Stimulated activated CD4-positive, alpha-beta T cell treated with anti-CD3 and anti-CD28 coated beads, Interleukin-12 subunit alpha, Interleukin-12 subunit beta, amount 100 ng/mL, for 4 hours (primary cell): Measurements from ENCODE around the gene OSBPL5.
"Not testable (repeated sequence)": the region's sequence is repeated elsewhere in the genome, so short reads cannot be mapped to it uniquely, and the experiment has no call there.

ENCODE experiments used
- DNase-seq: peaks from one replicate; pipeline ENCODE4 v3.0.0-alpha.2; 2020

The OSBPL5 gene

DNA sequence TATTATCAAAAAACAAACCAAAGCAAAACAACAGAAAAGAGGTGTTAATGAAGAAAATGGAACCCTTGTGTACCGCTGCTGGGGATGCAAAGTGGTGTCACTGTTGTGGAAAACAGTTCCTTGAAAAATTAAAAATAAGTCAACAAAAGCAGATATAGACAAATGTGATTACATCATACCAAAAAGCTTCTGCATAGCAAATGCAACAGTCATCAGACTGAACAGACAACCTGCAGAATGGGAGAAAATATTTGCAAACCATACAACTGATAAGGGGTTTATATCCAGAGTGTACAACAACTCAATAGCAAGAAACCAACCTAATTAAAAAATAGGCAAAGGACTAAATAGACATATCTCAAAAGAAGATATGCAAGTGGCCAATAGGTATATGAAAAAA, 85.0 kb downstream of the OSBPL5 start:
- DNase-seq = no peak

DNA sequence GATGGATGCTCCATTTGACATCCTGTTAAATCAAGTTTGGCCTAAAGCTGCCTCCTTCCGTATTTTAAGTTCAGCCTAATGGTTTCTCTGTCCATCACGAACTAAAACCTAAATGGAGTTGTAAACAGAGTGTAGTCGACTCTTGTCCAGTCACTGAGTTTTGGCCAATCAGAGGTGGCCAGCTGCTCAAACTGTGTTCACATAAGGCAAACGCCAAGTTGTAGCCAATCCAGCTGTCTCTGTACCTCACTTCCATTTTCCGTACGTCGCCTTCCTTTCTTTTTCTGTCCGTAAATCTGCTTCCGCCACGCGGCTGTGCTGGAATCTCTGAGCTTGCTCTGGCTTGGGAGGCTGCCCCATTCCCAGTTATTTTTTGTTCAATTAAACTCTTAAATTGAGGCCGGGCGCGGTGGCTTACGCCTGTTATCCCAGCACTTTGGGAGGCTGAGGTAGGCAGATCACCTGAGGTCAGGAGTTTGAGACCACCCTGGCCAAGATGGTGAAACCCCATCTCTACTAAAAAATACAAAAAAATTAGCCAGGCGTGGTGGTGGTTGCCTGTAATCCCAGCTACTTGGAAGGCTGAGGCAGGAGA, 87.2 kb downstream of the OSBPL5 start:
- no peak for DNase-seq

- no peak for DNase-seq
Measured at GRCh38 chr11:3077189-3077836, 87.8 kb downstream of the OSBPL5 start.

GRCh38 chr11:3074912-3075589, 90.1 kb downstream of the OSBPL5 start:
- no peak for DNase-seq

DNA sequence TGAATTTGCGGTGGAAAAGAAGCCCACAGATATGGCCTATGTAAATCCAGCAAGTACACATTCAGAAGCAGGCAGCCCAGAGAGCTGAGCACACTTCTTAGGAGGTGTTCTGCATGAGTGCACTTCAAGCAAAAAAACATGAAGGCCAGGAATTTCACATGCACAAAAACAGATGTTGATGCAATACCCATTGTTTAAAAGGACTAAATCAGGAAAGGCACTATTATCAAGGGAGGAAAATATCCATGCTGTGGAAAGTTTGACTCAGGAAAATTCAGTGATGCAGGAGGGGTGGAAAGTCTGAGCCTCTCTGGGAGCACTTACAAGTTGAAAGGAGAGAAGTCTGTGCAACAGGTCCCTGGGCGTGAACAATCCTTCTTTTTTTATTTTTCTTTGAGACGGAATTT, 92.1 kb downstream of the OSBPL5 start:
- no peak for DNase-seq

DNA sequence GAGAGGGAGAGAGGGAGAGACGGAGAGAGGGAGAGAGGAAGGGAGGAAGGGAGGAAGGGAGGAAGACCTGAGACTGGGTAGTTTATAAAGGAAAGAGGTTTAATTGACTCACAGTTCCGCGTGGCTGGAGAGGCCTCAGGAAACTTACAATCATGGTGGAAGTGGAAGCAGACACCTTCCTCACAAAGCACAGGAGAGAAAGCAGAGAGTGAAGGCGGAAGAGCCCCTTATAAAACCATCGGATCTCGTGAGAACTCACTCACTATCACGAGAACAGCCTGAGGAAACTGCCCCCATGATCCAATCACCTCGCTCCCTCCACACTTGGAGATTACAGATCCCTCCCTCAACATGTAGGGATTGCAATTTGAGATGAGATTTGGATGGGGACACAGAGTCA, 95.7 kb downstream of the OSBPL5 start:
- no peak for DNase-seq

DNA sequence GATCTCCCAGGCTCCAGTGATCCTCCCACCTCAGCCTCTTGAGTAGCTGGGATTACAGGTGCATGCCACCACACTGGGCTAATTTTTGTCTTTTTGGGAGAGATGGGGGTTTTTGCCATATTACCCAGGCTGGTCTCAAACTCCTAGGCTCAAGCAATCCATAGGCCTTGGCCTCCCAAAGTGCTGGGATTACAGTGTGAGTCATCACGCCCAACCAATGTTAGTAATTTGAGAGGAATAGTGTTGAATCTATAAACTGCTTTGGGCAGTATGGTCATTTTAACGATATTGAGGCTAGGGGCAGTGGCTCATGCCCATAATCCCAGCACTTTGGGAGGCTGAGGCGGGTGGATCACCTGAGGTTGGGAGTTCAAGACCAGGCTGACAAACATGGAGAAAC, 98.8 kb downstream of the OSBPL5 start:
- not testable (repeated sequence) for DNase-seq

- DNase-seq = not testable (repeated sequence)
Measured at GRCh38 chr11:3064709-3065108, 100.4 kb downstream of the OSBPL5 start.

GRCh38 chr11:3063876-3064275, 101.2 kb downstream of the OSBPL5 start:
- DNase-seq = not testable (repeated sequence)

- not testable (repeated sequence) for DNase-seq
Measured at GRCh38 chr11:3063432-3063831, 101.7 kb downstream of the OSBPL5 start.

DNA sequence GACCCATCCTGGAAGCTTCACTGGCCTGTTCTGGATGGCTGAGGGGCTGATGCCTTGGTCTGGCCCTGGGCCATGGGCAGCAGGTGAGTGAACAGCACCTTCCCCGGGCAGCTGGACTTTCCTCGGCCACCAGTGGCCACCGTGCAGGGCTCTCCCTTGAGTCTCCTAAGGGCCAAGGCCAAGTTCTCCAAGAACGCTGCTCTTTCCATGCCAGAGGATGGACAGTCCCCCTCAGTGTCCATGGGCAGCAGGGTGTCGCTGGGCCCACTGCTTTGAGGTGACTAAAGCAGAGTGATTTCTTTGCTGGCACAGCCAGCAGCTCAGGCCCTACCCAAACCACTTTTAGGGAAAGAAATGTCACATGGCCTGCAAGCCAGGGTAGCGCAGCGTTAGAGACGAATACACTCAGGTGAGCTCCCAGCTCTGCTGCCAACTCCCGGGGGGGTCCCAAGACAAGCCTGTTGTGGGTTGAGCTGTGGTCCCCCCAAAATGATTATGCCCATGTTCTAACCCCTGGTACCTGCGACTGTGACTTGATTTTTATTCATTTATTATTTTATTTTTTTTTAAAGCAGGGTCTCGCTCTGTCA, 104.6 kb downstream of the OSBPL5 start:
- DNase-seq = no peak

DNA sequence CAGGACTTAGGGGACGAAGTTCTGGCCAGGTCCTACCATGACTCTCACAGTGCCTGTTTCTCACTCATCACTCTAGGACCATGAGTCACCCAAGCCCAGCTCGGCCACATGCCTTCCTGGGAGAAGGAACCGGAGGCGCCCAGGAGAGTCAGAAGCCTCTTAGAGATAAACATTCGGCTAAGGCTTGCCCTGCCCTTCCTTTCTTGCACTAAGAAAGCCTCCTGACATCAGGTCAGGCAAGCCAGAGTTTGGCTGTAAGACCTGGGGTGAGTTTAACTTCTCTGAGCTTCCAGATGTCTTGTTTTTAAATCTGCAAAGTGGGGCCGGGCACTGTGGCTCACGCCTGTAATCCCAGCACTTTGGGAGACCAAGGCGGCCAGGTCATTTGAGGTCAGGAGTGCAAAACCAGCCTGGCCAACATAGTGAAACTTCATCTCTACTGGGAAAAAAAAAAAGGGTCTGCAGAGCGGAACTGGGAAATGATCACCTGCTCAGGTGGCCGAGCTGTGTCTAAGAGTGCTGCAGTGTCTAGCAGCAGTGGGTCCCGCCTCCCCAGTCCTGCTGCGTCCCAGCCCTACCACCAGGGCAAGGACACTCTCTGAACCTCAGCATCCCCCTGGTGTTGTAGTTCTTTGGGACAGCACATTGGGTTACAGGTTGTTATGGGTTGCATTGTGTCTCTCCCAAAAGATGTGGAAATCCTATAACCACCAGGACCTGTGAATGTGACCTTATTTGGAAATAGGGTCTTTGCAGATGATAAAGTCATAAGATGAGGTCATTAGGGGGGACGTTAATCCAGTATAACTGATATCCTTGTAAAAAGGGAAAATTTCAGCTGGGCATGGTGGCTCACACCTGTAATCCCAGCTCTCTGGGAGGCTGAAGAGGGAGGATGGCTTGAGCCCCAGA, 106.1 kb downstream of the OSBPL5 start:
- DNase-seq = no peak

DNA sequence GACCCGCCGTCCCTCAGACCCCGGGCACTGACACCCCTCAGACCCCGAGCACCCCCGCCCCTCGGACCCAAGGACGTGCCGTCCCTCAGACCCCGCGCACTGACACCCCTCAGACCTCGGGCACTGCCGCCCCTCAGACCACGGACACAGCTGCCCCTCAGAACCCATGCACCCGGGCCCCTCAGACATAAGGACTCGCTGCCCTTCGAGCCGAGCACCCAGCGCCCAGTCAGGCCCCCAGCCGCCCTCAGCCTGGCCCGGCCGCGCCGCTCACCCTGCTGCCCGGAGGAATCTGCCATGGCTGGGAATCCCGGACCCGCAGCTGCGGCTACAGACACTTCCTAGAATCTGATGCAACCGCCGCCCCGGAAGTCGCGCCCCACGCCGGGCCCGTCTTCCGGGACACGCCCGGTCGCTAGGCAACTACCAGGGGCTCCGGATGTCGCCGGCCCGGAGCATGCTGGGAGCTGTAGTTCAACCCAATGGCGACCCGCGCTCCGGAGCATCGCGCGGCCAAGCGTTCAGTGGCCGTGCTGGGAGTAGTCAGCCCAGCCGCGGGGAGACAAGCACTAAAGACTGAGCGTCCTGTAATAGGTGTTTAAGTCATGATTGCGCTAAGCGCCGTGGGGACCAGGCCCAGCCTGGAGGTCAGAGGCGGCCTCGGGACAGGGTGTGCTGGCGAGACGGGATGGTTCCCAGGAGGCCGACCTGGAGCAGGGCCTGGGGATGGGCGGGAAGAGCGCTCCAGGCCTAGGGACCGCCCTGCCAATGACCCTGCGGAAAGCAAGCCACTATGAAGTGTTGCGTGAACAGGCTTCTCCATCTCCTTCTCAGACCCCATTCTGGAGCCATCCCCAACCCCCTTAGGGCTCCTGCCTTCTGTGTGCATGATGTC, 107.8 kb downstream of the OSBPL5 start, which contains the start of gene CARS1:
TSS of gene CARS1 (minus strand) at position 355 of the 895 bp plus-strand sequence. CDS start at position 299, 56 bp downstream.
- DNase-seq = peak; percentile 91

- peak; percentile 18 for DNase-seq
Measured at GRCh38 chr11:3056296-3057068, 108.6 kb downstream of the OSBPL5 start.

DNA sequence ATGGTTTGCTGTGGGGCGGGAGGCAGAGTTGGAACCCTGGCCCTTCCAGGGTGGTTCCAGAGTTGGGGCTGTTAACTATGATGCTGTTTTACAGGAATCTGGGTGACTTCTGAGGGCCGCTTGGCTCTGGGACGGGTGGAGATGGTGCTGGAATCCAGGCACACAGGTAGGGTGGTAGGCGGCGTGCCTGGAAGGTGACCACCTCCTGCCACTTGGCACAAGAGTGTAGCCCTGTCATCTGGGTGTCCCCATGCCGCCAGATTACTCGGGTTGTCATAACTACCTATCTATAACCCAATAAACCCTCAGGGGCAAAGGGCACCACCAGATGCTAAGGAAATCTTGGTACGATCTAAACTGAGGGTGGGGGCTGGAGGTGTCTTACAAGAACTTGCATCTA, 109.2 kb downstream of the OSBPL5 start:
- no peak for DNase-seq

- no peak for DNase-seq
Measured at GRCh38 chr11:3052567-3052966, 112.5 kb downstream of the OSBPL5 start.

DNA sequence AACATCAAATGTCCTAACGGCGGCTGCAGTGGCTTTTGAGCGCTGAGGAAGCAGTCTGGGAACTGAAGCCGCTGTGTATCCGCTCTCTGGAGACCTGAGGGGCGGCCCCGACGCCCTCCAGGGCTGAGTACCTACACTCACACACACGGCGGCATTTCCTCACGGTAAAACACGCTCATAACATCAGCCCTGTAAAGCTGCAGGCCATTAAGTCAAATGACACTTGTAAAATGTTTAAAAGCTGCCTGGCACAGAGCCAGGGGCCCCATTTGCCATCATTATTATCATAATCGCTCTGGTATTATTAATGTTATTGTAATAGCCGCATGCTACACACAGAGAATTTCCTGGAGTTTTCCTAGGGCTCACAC, 113.0 kb downstream of the OSBPL5 start:
- DNase-seq = no peak

- DNase-seq = no peak
Measured at GRCh38 chr11:3051196-3052108, 113.7 kb downstream of the OSBPL5 start.

DNA sequence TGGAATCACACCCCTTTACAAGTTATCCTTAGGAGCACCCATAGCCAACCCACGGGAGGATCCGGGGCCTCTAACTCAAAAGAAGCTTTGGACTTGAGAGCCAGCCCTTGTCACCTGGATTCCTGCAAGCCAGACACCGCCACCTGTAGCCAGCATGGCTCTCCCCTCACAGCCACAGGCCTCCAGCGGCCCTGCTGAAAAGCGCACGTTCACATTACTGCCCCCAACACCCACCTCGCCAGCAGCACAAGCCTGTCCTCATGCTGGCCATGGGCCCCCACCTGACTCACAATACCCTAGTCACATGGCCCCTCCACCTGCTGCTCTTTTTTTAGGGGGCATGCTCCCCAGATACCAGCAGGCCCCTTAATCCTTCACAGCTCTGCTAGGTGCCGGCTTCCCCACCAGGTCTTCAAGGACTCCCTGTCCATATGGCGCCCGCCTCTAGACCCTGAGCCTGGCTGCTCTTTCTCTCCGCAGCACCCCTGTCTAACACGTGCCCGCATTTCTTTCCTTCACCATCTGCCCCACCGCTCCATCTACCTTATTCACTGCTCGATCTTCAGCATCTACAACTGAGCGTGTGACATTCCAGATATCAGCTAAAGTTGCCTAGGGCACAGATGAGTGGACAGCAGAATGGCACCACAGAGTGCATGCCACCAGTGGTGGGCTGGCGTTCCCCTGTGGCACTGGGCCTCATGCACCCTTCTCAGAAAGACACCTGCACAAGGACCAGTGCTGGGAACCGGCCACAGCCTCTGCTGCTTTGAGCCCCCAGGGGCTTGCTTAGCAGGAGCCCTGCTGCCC, 114.5 kb downstream of the OSBPL5 start:
- no peak for DNase-seq
